Ureter (tissue), 1 donor: ENCODE data around the gene HNRNPAB. TPM values are rescaled to one million over a fixed set of nuclear protein-coding genes. Genes with fewer than 3 reads are reported as not detected.

Source experiments
- DNase-seq: peaks from one replicate; pipeline ENCODE4 v3.0.0-alpha.2; 2020; ENCODE audit warnings: low spot score
- total RNA-seq: library from RNA; stranded (reverse); gene quantifications from one replicate; pipeline ENCODE4 v1.2.4, GENCODE V29; 2023
- donor health status: DM: yes; HTN: yes; CAD: no.

Gene HNRNPAB
- 180 TPM for total RNA-seq

DNA sequence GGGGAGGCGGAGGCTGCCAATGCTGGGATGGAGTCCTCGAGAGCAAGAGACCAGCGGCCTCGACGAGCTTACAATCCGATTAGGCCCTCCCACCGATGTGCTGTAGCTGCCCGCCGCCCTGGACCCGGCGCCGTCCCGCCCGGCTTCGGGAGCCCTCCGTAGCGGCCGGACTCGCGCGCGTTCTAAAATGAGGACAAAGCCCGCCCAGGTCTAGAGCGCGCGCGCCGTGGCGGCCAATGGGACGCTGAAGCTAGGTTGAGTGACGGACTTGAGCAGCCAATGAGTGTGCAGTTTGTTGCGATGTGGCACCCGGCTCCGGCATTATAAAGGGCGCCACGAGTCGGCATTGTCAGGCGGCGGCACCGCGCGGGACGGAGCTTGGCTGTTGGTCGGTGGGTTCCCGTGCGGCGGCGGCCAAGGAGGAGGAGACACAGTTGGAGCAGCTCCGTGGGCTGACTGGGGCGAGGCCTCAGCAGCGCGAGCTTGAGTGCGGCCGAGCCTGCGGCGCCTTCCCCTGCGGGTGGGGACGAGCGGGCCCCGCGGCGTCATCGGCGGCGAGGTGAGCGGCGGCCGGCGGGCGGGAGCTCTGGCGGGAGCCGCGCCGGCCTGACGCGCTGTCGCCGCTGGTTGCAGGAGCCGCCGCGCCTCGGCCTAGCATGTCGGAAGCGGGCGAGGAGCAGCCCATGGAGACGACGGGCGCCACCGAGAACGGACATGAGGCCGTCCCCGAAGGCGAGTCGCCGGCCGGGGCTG lies at the start of gene HNRNPAB:
HNRNPAB (plus strand) TSS at position 352 of the 753 bp plus-strand sequence; CDS start at position 657, 305 bp downstream.
- DNase-seq = peak; percentile 98

- DNase-seq = no peak
Observed at GRCh38 chr5:178155065-178155464, 49.3 kb upstream of the HNRNPAB start.

GRCh38 chr5:178160176-178160575 lies 44.2 kb upstream of the HNRNPAB start:
- no peak for DNase-seq

DNA sequence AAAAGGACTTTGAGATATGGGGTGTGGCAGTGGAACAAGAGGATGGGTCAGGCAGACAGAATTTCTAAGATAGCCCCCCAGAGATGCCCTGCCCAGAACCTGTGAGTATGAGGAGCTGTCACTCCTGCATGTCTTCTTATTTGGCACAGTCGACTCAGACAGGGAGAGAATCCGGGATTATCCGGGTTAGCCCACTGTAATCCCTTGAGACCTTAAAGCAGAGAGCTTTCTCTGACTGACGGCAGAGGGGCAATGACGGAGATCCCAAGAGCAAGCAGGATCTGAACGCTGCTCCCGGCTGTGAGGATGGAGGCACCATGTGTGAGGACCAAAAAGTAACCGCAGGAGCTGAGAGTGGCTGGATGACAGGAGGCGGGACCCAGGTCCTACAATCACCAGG lies 41.9 kb upstream of the HNRNPAB start:
- no peak for DNase-seq

DNA sequence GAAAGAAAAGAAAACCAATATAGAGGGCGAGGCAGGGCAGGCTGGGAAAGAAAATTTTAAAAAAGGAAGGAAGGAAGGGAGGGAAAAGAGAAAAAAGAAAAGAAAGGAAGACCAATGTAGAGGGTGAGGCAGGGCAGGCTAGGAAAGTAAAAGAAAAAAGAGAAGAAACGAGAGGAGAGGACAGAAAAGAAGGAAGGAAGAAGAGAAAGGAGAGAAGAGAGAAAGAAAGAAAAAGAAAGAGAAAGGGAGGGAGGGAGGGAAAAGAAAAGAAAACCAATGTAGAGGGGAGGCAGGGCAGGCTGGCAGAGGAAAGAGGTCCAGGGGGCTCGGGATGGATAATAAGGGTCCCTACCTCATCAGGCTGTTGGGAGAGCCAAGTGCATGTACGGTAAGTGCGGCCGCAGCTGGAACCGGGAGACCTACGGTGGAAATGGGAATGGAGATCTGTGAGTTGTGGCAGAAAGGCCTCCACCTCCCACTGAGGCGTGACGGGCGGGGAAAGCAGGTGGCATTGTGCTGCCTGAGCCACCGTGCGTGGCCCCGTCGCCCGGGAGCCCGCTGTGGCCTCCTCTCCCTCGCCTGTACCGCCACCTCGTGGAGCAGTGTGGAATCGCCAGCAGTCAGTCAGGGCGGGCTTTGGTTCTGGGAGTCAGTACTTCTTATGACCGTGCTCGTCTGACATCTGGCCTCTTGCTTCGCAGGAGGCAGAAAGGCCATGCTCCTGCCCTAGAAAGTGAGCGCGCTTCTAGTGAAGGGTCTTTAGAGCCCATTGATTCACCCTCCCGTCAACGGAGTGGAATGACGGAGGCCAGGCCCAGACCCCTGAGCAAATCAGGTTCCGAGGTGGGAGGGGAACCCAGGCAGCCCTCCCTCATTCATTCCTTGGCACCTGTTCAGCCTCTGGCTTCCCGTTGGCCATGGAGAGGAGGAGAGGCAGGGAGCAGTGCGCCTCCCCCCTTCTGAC lies 40.3 kb upstream of the HNRNPAB start:
- DNase-seq = peak; percentile 91

GRCh38 chr5:178165581-178165980 lies 38.8 kb upstream of the HNRNPAB start:
- DNase-seq = no peak

- DNase-seq = no peak
Observed at GRCh38 chr5:178170455-178170854, 33.9 kb upstream of the HNRNPAB start.

GRCh38 chr5:178174456-178174855 lies 29.9 kb upstream of the HNRNPAB start:
- no peak for DNase-seq

GRCh38 chr5:178176791-178177190 lies 27.5 kb upstream of the HNRNPAB start:
- DNase-seq = no peak

GRCh38 chr5:178177569-178177968 lies 26.8 kb upstream of the HNRNPAB start:
- DNase-seq = no peak

GRCh38 chr5:178180141-178180863 lies 24.0 kb upstream of the HNRNPAB start:
- no peak for DNase-seq

GRCh38 chr5:178182158-178182876 lies 22.0 kb upstream of the HNRNPAB start:
- DNase-seq = no peak

GRCh38 chr5:178186427-178186826 lies 17.9 kb upstream of the HNRNPAB start:
- no peak for DNase-seq

- no peak for DNase-seq
Observed at GRCh38 chr5:178187014-178187413, 17.3 kb upstream of the HNRNPAB start, which contains the start of gene GMCL2. TSS of gene GMCL2 (minus strand) at chr5:178187371. CDS start at chr5:178187299, 72 bp downstream.

DNA sequence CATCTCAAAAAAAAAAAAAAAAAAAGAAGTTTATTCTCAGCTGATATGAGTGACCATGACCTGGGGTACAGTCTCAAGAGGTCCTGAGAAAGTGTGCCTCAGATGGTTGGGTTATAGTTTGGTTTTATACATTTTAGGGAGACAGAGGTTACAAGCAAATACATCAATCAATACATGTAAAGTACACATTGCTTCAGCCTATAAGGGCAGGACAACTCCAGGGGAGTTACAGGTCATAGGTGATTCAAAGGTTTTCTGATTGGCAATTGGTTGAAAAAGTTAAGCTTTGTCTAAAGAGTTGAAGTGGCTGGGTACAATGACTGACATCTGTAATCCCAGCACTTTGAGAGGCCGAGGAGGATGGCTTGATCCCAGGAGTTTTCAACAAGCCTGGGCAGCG lies 14.9 kb upstream of the HNRNPAB start:
- DNase-seq = no peak

DNA sequence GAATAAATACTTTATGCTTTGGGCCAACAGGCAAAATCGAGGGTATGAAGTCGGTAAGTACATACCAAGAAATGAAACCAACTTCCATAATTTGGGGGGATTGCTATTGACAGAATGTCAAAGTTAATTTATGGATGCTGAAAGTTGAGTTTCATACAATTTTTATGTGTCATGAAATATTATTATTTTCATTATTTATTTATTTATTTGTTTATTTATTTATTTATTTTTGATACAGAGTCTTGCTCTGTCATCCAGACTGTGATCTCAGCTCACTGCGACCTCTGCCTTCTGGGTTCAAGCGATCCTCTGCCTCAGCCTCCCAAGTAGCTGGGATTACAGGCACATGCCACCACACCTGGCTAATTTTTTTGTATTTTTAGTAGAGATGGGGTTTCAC lies 12.7 kb upstream of the HNRNPAB start:
- no peak for DNase-seq

GRCh38 chr5:178192244-178192643 lies 12.1 kb upstream of the HNRNPAB start:
- DNase-seq = no peak

GRCh38 chr5:178192787-178193186 lies 11.5 kb upstream of the HNRNPAB start:
- no peak for DNase-seq

- DNase-seq = no peak
Observed at GRCh38 chr5:178193251-178193809, 11.0 kb upstream of the HNRNPAB start.

- DNase-seq = no peak
Observed at GRCh38 chr5:178194026-178194425, 10.3 kb upstream of the HNRNPAB start.

DNA sequence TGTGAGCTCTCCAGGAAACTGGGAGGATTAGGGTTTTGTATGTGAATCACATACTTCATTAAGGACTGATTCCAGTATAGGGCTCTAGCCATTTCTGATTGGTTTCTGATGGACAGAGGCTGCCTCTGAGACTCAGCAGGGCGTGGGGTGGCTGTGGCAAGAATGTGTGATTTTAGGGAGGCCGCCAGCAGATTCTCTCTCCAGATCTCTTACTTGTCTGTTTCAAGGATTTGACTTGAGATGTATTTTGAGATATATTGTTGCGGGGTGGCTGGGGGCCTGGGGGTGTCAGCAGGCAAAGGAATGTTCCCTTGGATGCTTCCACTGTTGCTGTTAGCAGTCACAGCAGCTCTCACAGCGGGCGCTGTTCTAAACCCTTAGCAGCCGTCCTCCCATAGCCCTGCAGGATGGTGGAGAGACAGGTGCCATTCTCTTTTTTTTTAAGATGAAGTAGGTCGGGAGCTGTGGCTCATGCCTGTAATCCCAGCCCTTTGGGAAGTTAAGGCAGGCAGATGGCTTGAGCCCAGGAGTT lies 8.0 kb upstream of the HNRNPAB start:
- no peak for DNase-seq
